ENCODE measurements around the gene NXT2.

DNA sequence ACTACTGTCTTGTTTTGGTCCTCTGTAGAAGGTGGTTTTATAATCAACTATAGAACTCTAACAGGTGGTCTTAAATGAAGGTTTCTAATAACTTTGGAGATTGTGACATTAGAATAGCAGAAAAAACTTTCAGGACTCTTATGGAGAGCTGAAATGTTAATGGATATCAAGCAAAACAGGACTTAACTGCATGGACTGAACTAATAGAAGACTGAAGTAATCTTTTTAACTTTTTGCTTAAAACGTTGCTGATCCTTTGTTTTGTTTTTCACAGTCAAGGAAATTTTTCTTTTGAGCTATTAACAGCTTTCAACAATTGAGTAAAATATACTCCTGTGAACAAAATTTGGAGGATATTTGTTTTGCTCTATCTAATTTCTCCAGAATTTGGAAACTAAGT, 17.2 kb downstream of the NXT2 start:
- TF ChIP-seq, protein P1, sequence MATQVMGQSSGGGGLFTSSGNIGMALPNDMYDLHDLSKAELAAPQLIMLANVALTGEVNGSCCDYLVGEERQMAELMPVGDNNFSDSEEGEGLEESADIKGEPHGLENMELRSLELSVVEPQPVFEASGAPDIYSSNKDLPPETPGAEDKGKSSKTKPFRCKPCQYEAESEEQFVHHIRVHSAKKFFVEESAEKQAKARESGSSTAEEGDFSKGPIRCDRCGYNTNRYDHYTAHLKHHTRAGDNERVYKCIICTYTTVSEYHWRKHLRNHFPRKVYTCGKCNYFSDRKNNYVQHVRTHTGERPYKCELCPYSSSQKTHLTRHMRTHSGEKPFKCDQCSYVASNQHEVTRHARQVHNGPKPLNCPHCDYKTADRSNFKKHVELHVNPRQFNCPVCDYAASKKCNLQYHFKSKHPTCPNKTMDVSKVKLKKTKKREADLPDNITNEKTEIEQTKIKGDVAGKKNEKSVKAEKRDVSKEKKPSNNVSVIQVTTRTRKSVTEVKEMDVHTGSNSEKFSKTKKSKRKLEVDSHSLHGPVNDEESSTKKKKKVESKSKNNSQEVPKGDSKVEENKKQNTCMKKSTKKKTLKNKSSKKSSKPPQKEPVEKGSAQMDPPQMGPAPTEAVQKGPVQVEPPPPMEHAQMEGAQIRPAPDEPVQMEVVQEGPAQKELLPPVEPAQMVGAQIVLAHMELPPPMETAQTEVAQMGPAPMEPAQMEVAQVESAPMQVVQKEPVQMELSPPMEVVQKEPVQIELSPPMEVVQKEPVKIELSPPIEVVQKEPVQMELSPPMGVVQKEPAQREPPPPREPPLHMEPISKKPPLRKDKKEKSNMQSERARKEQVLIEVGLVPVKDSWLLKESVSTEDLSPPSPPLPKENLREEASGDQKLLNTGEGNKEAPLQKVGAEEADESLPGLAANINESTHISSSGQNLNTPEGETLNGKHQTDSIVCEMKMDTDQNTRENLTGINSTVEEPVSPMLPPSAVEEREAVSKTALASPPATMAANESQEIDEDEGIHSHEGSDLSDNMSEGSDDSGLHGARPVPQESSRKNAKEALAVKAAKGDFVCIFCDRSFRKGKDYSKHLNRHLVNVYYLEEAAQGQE (IDR thresholded peaks at IDR 0.05; ENCODE audit: unreplicated experiment), result no peak
- TF ChIP-seq, protein P2, sequence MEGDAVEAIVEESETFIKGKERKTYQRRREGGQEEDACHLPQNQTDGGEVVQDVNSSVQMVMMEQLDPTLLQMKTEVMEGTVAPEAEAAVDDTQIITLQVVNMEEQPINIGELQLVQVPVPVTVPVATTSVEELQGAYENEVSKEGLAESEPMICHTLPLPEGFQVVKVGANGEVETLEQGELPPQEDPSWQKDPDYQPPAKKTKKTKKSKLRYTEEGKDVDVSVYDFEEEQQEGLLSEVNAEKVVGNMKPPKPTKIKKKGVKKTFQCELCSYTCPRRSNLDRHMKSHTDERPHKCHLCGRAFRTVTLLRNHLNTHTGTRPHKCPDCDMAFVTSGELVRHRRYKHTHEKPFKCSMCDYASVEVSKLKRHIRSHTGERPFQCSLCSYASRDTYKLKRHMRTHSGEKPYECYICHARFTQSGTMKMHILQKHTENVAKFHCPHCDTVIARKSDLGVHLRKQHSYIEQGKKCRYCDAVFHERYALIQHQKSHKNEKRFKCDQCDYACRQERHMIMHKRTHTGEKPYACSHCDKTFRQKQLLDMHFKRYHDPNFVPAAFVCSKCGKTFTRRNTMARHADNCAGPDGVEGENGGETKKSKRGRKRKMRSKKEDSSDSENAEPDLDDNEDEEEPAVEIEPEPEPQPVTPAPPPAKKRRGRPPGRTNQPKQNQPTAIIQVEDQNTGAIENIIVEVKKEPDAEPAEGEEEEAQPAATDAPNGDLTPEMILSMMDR (conservative IDR thresholded peaks at IDR 0.05; ENCODE audit: low read depth in 2 of 2), result no peak
